Measurements from ENCODE around the gene FHOD3. TPM values are rescaled to one million over a fixed set of nuclear protein-coding genes. Genes with fewer than 3 reads are reported as not detected.

FHOD3 gene
- total and polyA plus RNA-seq, 2 donors (not counting 1 experiment from before 2014, with no cell fraction given) = not detected

- H2AFZ ChIP-seq (ENCODE audit: insufficient read depth, low read depth, low read length, poor library complexity, severe bottlenecking) = no peak overlapping the region
- no peak overlapping the region for H3K4me2 ChIP-seq (replicated peaks; ENCODE audit: low read depth, low read length, poor library complexity, severe bottlenecking)
- H3K27ac Mint-ChIP-seq = no peak overlapping the region
- H3K9me3 ChIP-seq (ENCODE audit: control extremely low read depth in 1 of 3, control insufficient read depth in 2 of 3, insufficient read depth in 1 of 3, low read length in 2 of 3) = no peaks in the 10 kb centered on the region
- ChIA-PET POLR2A (no interaction called here), CTCF (no interaction called here)
- no peaks in the 10 kb centered on the region for H4K20me1 ChIP-seq (ENCODE audit: control insufficient read depth, insufficient read depth, low read length, poor library complexity, severe bottlenecking)
- H3K9me3 Mint-ChIP-seq (ENCODE audit: insufficient read depth) = no peaks in the 10 kb centered on the region
- H3K9ac ChIP-seq (ENCODE audit: low read length) = no peak overlapping the region
- no peak overlapping the region for H3K27ac ChIP-seq (ENCODE audit: low read length in 2 of 2)
- no peaks in the 10 kb centered on the region for H3K36me3 ChIP-seq (replicated peaks in 1 of 2; ENCODE audit: control extremely low read depth in 1 of 2, control insufficient read depth in 1 of 2, extremely low read depth in 1 of 2, insufficient read depth in 2 of 2, low read length in 1 of 2)
- no peaks in the 10 kb centered on the region for H3K27me3 ChIP-seq (replicated peaks in 1 of 4; ENCODE audit: control extremely low read depth in 1 of 4, control insufficient read depth in 3 of 4, insufficient read depth in 4 of 4, low read length in 3 of 4)
- TF ChIP-seq EZH2 (IDR thresholded peaks at IDR 0.05; ENCODE audit: borderline replicate concordance, insufficient read depth, low read depth, low read length, poor library complexity, severe bottlenecking) (no peak), CTCF (IDR thresholded peaks at IDR 0.05) (no peak)
- H3K4me3 Mint-ChIP-seq = no peak overlapping the region
- H3K27me3 Mint-ChIP-seq = peaks cover 8% of the 10 kb centered on the region
- ATAC-seq (ENCODE audit: low read depth) = no peak
- no peaks in the 10 kb centered on the region for H3K4me1 Mint-ChIP-seq
- 100% methylated on average over 2 of the region's 6 CpGs for WGBS (ENCODE audit: insufficient coverage)
- H3K4me3 ChIP-seq (ENCODE audit: control extremely low read depth in 1 of 5, extremely low read depth in 1 of 5, insufficient read depth in 1 of 5, low read depth in 2 of 5, low read length in 4 of 5) = no peak overlapping the region
- H3K79me2 ChIP-seq (ENCODE audit: control insufficient read depth, insufficient read depth, low read length) = no peaks in the 10 kb centered on the region
- H3K4me1 ChIP-seq (ENCODE audit: control insufficient read depth in 2 of 2, insufficient read depth in 2 of 2, low read length in 2 of 2) = no peaks in the 10 kb centered on the region
- DNase-seq = no peak
- intact Hi-C loops (cut with micrococcal nuclease) = no loop called here
Observed at GRCh38 chr18:36627637-36628036, 330.1 kb downstream of the FHOD3 start.

- Mint-ChIP-seq H3K4me1 (no peaks in the 10 kb centered on the region), H3K4me3 (no peak overlapping the region), H3K27ac (no peak overlapping the region), H3K9me3 (ENCODE audit: insufficient read depth) (no peaks in the 10 kb centered on the region), H3K27me3 (peaks cover 6% of the 10 kb centered on the region)
- H2AFZ ChIP-seq (ENCODE audit: insufficient read depth, low read depth, low read length, poor library complexity, severe bottlenecking) = no peak overlapping the region
- POLR2A ChIA-PET = no interaction called here
- no peaks in the 10 kb centered on the region for H3K9me3 ChIP-seq (ENCODE audit: control extremely low read depth in 1 of 3, control insufficient read depth in 2 of 3, insufficient read depth in 1 of 3, low read length in 2 of 3)
- no peak overlapping the region for H3K4me2 ChIP-seq (replicated peaks; ENCODE audit: low read depth, low read length, poor library complexity, severe bottlenecking)
- no peak overlapping the region for H3K27ac ChIP-seq (ENCODE audit: low read length in 2 of 2)
- CTCF ChIA-PET = no interaction called here
- WGBS (ENCODE audit: insufficient coverage) = no CpG with 5 or more reads among the region's 2 CpGs
- no peak overlapping the region for H3K9ac ChIP-seq (ENCODE audit: low read length)
- H3K4me3 ChIP-seq (ENCODE audit: control extremely low read depth in 1 of 5, extremely low read depth in 1 of 5, insufficient read depth in 1 of 5, low read depth in 2 of 5, low read length in 4 of 5) = no peak overlapping the region
- no peak for TF ChIP-seq EZH2 (IDR thresholded peaks at IDR 0.05; ENCODE audit: borderline replicate concordance, insufficient read depth, low read depth, low read length, poor library complexity, severe bottlenecking)
- TF ChIP-seq CTCF (IDR thresholded peaks at IDR 0.05) = no peak
- no peaks in the 10 kb centered on the region for H3K79me2 ChIP-seq (ENCODE audit: control insufficient read depth, insufficient read depth, low read length)
- H3K36me3 ChIP-seq (replicated peaks in 1 of 2; ENCODE audit: control extremely low read depth in 1 of 2, control insufficient read depth in 1 of 2, extremely low read depth in 1 of 2, insufficient read depth in 2 of 2, low read length in 1 of 2) = no peaks in the 10 kb centered on the region
- DNase-seq (no peak), ATAC-seq (ENCODE audit: low read depth) (no peak)
- intact Hi-C loops (cut with micrococcal nuclease) = no loop called here
- no peaks in the 10 kb centered on the region for H4K20me1 ChIP-seq (ENCODE audit: control insufficient read depth, insufficient read depth, low read length, poor library complexity, severe bottlenecking)
- no peaks in the 10 kb centered on the region for H3K27me3 ChIP-seq (replicated peaks in 1 of 4; ENCODE audit: control extremely low read depth in 1 of 4, control insufficient read depth in 3 of 4, insufficient read depth in 4 of 4, low read length in 3 of 4)
- H3K4me1 ChIP-seq (ENCODE audit: control insufficient read depth in 2 of 2, insufficient read depth in 2 of 2, low read length in 2 of 2) = no peaks in the 10 kb centered on the region
Observed at GRCh38 chr18:36628435-36629137, 331.1 kb downstream of the FHOD3 start.

Data from B cell (primary cell).